ENCODE measurements around the gene ATP6V0E2. TPM values are rescaled to one million over a fixed set of nuclear protein-coding genes. Genes with fewer than 3 reads are reported as not detected.

ATP6V0E2 gene
- total RNA-seq, 1 experiment from 2014 or later: 19.0 TPM

- H2BK120ac ChIP-seq (ENCODE audit: low read depth, low read length, poor library complexity, severe bottlenecking): no peak overlapping the region
- no peaks in the 10 kb centered on the region for H3K79me2 ChIP-seq (ENCODE audit: insufficient read depth, low read length)
- no peak overlapping the region for H4K8ac ChIP-seq (replicated peaks; ENCODE audit: insufficient read length, low read depth, low read length)
- H3K4me2 ChIP-seq (ENCODE audit: insufficient read depth, insufficient read length, low read length): no peak overlapping the region
- no peaks in the 10 kb centered on the region for H3K27me3 ChIP-seq (ENCODE audit: insufficient read depth, low read length)
- DNase-seq: no peak
- no peak overlapping the region for H3K18ac ChIP-seq (ENCODE audit: insufficient read length, low read depth, low read length)
- H3K4ac ChIP-seq (ENCODE audit: low read depth, low read length): no peak overlapping the region
- H2BK12ac ChIP-seq (ENCODE audit: insufficient read length, low read depth, low read length): no peak overlapping the region
- H3K23me2 ChIP-seq (ENCODE audit: insufficient read length, low read depth, low read length, poor library complexity, severe bottlenecking): no peaks in the 10 kb centered on the region
- no peak overlapping the region for H3K9ac ChIP-seq (ENCODE audit: extremely low read depth, insufficient read length, low read length)
- no peaks in the 10 kb centered on the region for H4K20me1 ChIP-seq (ENCODE audit: control insufficient read depth, insufficient read depth, insufficient read length)
- H3K27ac ChIP-seq (ENCODE audit: insufficient read length, low read depth, low read length): no peak overlapping the region
- H3K27ac Mint-ChIP-seq: no peak overlapping the region
- H2BK15ac ChIP-seq (ENCODE audit: low read depth, low read length): no peak overlapping the region
- no peak overlapping the region for H3K14ac ChIP-seq (ENCODE audit: insufficient read depth, low read length)
- H3K23ac ChIP-seq (ENCODE audit: insufficient read length, low read depth, low read length): no peak overlapping the region
- H3K79me1 ChIP-seq (ENCODE audit: insufficient read depth, low read depth, low read length, poor library complexity, severe bottlenecking): no peaks in the 10 kb centered on the region
- H3K9me3 ChIP-seq (ENCODE audit: control insufficient read depth, low read depth, low read length): no peaks in the 10 kb centered on the region
- peaks cover 8 to 13% of the 10 kb centered on the region in 2 experiments; a peak in 4 of 5 replicates for H3K9me3 Mint-ChIP-seq
- H3K4me1 Mint-ChIP-seq: peaks cover 0 to 3% of the 10 kb centered on the region in 2 experiments; a peak in 1 of 4 replicates
- no peak overlapping the region for H2AK5ac ChIP-seq (ENCODE audit: insufficient read length, low read length)
- no peaks in the 10 kb centered on the region for H3K4me1 ChIP-seq (ENCODE audit: insufficient read depth, low read length)
- no peak overlapping the region for H2BK5ac ChIP-seq (ENCODE audit: insufficient read length, low read length)
- H3K36me3 Mint-ChIP-seq (ENCODE audit: insufficient read depth in 1 of 3, low read depth in 3 of 3): peaks cover 0 to 4% (median 0%) of the 10 kb centered on the region in 3 experiments; a peak in 1 of 7 replicates
- H3K56ac ChIP-seq (ENCODE audit: insufficient read length, low read depth, low read length): no peak overlapping the region
- H4K5ac ChIP-seq (ENCODE audit: insufficient read length, low read depth, low read length): no peak overlapping the region
- H2AFZ ChIP-seq (ENCODE audit: low read length): no peak overlapping the region
- no peak overlapping the region for H2BK20ac ChIP-seq (ENCODE audit: low read depth, low read length, poor library complexity, severe bottlenecking)
- H3K4me3 Mint-ChIP-seq: no peak overlapping the region
- H3T11ph ChIP-seq (ENCODE audit: low read length): no peak overlapping the region
- WGBS (ENCODE audit: extremely low coverage, insufficient read length, low lambda C conversion rate): no CpG with 5 or more reads among the region's 19 CpGs
- TF ChIP-seq CTCF (conservative IDR thresholded peaks at IDR 0.05): no peak
- H4K91ac ChIP-seq (ENCODE audit: insufficient read length, low read depth, low read length): no peak overlapping the region
- peaks cover 13% of the 10 kb centered on the region for H3K27me3 Mint-ChIP-seq (ENCODE audit: low read depth)
Measured at GRCh38 chr7:149824748-149825566, 48.8 kb upstream of the ATP6V0E2 start.
